AG04450 (cell line): ENCODE data around the gene IGSF9. TPM values are rescaled to one million over a fixed set of nuclear protein-coding genes. Genes with fewer than 3 reads are reported as not detected.

Experiments
- CTCF ChIA-PET: fragments of 300-600, 350-600 bp; formaldehyde crosslinking; extraction: SDS; loops from one replicate; lab custom pipeline; 2022; ENCODE audit warnings: antibody characterized with exemption, inconsistent platforms; lab: Charles Lee
- POLR2A ChIA-PET: fragments of 350-600 bp; formaldehyde crosslinking; extraction: SDS; loops from one replicate; lab custom pipeline; 2021; ENCODE audit warnings: antibody characterized with exemption, inconsistent platforms; lab: Yijun Ruan, JAX
- DNase-seq: peaks from one replicate; pipeline ENCODE4 v3.0.0-alpha.2; 2011; ENCODE audit warnings: low read depth, low spot score
- H3K27ac ChIP-seq: one replicate; pipeline ENCODE4 v1.5.1; 2012; ENCODE audit warnings: low read depth, low read length, control low read depth
- H3K27me3 ChIP-seq: one replicate; pipeline ENCODE4 v1.6.0; 2012; ENCODE audit warnings: low read length; ENCODE audit not compliant: control insufficient read depth, insufficient read depth
- H3K4me3 ChIP-seq: 2 replicates; pipeline ENCODE4 v1.5.1; 2011; ENCODE audit warnings: mild to moderate bottlenecking, low read depth, low read length, control low read depth
- H3K9me3 ChIP-seq: 2 replicates; pipeline ENCODE4 v1.5.1; 2012; ENCODE audit warnings: low read length; ENCODE audit not compliant: control insufficient read depth, insufficient read depth
- polyA plus RNA-seq: library from polyadenylated mRNA; depleted of rRNA; stranded (reverse); fragments of >200 nt; gene quantifications from 2 replicates; pipeline ENCODE4 v1.2.3, GENCODE V29; 2011
- TF ChIP-seq, protein P1 (sequence below): IDR thresholded peaks from 2 replicates; pipeline ENCODE4 v1.5.1; 2011; ENCODE audit warnings: low read depth, low read length, control low read depth, inconsistent platforms

Gene IGSF9
- polyA plus RNA-seq, 1 experiment: not detected

DNA sequence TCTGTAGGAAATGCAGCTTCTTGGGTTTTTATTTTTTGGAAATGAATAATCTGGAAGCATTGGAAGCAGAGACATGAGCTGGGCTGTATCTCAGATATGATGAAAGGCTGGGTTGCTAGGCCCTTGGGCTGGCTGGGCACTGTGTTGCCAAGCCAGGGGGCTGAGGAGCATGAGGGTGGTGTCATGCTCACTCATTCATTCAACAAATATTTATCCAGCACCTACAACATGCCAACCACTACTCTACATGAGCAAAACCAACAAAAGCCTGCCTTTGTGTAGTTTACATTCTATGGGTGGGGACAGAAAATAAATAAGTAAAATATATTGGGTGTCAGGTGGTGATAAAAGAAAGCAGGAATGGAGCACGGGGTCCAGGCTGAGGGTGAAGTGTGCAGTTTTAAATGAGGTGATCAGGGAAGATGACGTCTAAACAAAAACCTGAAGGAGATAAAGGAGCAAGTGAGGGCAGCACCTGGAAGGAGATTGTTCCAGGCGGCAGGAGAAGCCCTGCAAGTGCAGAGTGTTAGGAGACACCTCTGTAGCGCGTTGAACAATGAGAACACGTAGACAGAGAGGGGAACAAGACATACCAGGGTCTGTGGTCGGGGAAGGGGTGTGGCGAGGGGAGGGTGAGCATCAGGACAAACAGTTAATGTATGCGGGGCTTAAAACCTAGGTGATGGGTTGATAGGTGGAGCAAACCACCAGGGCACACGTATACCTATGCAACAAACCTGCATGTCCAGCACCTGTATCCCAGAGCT is 31.0 kb downstream of the IGSF9 start:
- Histone ChIP-seq H3K27me3 (no peaks in the 10 kb centered on the region), H3K9me3 (no peaks in the 10 kb centered on the region), H3K27ac (no peak overlapping the region), H3K4me3 (no peak overlapping the region)
- POLR2A ChIA-PET: interaction anchor here (0.7 kb wide), 2 partner anchors 31 to 115 kb away, joined by 3 to 4 read pairs; no protein-coding TSS in a partner anchor
- no peak for DNase-seq
- TF ChIP-seq, protein P1, sequence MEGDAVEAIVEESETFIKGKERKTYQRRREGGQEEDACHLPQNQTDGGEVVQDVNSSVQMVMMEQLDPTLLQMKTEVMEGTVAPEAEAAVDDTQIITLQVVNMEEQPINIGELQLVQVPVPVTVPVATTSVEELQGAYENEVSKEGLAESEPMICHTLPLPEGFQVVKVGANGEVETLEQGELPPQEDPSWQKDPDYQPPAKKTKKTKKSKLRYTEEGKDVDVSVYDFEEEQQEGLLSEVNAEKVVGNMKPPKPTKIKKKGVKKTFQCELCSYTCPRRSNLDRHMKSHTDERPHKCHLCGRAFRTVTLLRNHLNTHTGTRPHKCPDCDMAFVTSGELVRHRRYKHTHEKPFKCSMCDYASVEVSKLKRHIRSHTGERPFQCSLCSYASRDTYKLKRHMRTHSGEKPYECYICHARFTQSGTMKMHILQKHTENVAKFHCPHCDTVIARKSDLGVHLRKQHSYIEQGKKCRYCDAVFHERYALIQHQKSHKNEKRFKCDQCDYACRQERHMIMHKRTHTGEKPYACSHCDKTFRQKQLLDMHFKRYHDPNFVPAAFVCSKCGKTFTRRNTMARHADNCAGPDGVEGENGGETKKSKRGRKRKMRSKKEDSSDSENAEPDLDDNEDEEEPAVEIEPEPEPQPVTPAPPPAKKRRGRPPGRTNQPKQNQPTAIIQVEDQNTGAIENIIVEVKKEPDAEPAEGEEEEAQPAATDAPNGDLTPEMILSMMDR: no peak
- CTCF ChIA-PET: interaction anchor here (1.4 to 1.8 kb wide), 3 partner anchors 11 to 92 kb away, joined by 5 to 7 read pairs (median 7); partner anchors contain the start of gene TAGLN2

DNA sequence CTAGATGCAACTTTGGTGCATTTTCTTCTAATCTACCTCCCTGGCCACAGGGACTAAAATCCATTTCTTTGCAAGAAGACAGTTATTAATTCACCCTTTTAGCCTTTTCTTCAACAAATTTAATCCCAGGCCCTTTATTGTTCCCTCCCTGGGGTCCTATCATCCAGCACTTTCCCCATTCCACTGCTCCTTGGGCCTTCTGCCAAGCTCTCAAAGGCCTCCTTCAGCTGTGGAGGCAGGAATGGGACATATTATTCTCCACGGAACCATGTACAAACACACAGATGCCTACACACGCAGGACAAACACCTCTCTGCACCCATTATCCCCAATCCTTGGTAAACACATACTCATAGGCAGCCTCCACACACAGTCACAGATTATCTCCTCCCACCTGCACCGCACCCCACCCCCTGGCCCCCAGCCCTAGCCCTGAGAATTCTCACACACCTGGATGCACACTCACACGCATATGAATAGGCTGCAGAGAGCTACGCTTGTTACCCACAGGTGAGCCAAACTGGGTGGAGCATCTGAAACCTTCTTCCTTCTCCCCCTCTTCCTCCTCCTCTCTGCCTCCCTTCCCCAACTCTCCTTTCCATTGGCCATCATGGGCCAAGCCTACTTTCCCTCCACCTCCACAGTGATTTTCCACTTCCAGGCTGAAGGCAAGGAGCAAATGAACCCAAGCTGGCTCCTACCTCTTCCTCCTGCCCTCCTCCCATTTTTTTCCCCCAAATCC is 31.8 kb downstream of the IGSF9 start:
- Histone ChIP-seq H3K27me3 (no peaks in the 10 kb centered on the region), H3K4me3 (no peak overlapping the region), H3K9me3 (no peaks in the 10 kb centered on the region), H3K27ac (no peak overlapping the region)
- DNase-seq: no peak
- ChIA-PET CTCF (interaction anchor here (1.8 kb wide), 1 partner anchor 93 kb away, joined by 7 read pairs; no protein-coding TSS in a partner anchor), POLR2A (interaction anchor here (0.7 kb wide), 1 partner anchor 114 kb away, joined by 3 read pairs; no protein-coding TSS in a partner anchor)
- TF ChIP-seq, protein P1: no peak

- TF ChIP-seq, protein P1: no peak
- no peak overlapping the region for H3K27ac ChIP-seq
- ChIA-PET CTCF (interaction anchor here (1.0 kb wide), 1 partner anchor 21 kb away, joined by 3 read pairs; no protein-coding TSS in a partner anchor), POLR2A (interaction anchor here (1.2 kb wide), 1 partner anchor 12 kb away, joined by 8 read pairs; no protein-coding TSS in a partner anchor)
- H3K9me3 ChIP-seq: no peaks in the 10 kb centered on the region
- no peak overlapping the region for H3K4me3 ChIP-seq
- DNase-seq: no peak
- H3K27me3 ChIP-seq: no peaks in the 10 kb centered on the region
These were observed 33.9 kb downstream of the IGSF9 start for GRCh38 chr1:159911326-159912070.

DNA sequence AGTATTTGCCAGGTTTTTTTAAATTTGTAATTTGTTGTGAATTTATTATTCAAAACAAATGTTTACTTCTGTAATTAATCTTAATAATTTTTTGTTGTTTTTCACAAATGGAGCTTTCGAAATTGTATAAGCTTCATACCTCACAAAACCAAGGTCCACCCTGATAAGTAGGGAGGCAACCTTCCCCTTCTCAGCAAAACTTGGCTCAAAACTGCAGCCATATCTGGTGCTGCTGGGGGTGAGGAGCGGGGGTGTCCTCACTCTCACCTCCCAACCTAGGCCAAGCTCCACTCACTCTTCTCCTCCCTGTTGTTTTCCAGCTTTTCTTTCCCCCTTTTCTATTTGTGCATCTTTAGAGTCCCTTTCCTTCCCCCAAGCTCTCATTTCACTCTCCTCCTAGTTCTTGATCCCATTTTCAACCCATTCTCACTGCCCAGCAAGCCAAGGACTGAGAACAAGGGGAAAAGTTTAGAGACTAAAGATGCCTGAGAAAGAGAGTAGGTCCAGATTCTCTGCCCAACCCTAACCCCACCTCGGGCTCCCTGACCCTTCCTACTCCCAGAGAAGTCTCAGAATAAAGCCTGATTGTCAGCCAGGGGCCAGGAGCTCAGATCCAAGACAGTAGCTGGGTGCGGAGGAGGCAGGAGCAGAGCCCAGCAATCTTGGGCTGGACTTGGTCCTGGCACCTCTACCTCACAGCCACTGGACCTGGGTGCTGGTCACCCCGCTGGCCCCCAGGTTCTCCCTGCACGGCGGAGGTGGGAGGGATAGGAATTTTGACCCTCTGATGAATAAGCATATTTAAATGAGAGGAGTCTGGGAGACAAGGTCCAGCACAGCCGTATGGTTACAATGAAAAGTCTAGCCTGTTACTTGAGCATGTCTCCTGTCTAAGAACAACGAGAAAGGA is 37.1 kb downstream of the IGSF9 start:
- POLR2A ChIA-PET: interaction anchor here (0.8 kb wide), 1 partner anchor 113 kb away, joined by 3 read pairs; no protein-coding TSS in a partner anchor
- CTCF ChIA-PET: interaction anchor here (0.6 to 2.2 kb wide), 5 partner anchors 14 to 99 kb away, joined by 3 to 9 read pairs (median 3); no protein-coding TSS in a partner anchor

More for the DNA sequence above, 37.1 kb downstream of the IGSF9 start:
- TF ChIP-seq, protein P1: no peak
- H3K4me3 ChIP-seq: no peak overlapping the region
- H3K9me3 ChIP-seq: peaks cover 5% of the 10 kb centered on the region
- DNase-seq: no peak
- no peaks in the 10 kb centered on the region for H3K27me3 ChIP-seq
- no peak overlapping the region for H3K27ac ChIP-seq
